Endothelial cell of umbilical vein (primary cell): Measurements from ENCODE around the gene KLF13. TPM values are rescaled to one million over a fixed set of nuclear protein-coding genes. Genes with fewer than 3 reads are reported as not detected.

Experiments
- BruUV-seq: library from RNA; stranded (reverse); fragments of 400-500 nt; replicated peaks from 2 replicates; lab custom pipeline; 2021; lab: Mats Ljungman, UMichigan
- CTCF ChIA-PET: fragments of 300-600, 350-600 bp; sonication (Branson Sonifier 250); formaldehyde crosslinking; loops from one replicate; lab custom pipeline; 2021; ENCODE audit warnings: antibody characterized with exemption, inconsistent platforms; lab: Charles Lee
- POLR2A ChIA-PET: fragments of 300-600, 350-600 bp; sonication (Branson Sonifier 250); formaldehyde crosslinking; loops from one replicate; lab custom pipeline; 2021; ENCODE audit warnings: antibody characterized with exemption, inconsistent platforms; lab: Charles Lee
- DNase-seq: peaks from one replicate; pipeline ENCODE4 v3.0.0-alpha.2; 2011; ENCODE audit warnings: low read depth, low spot score
- FAIRE-seq: peaks from 2 replicates; lab custom pipeline; 2011; peaks lifted over from hg19 to GRCh38; lab: Jason Lieb, UNC
- H2AFZ ChIP-seq: 2 replicates; pipeline ENCODE4 v1.6.0; 2012; ENCODE audit warnings: low read depth, low read length, control low read depth, inconsistent platforms
- H3K27ac ChIP-seq: 2 replicates; pipeline ENCODE4 v1.5.1; 2011; ENCODE audit warnings: low read depth, mild to moderate bottlenecking, control low read depth, low read length, moderate library complexity; ENCODE audit not compliant: insufficient read depth
- H3K27me3 ChIP-seq, 2 experiments: 2 replicates each; pipeline versions ENCODE4 v1.6.0 to v1.6.1; 2011; ENCODE audit warnings: low read length in 2 of 2, mixed read lengths in 1 of 2; ENCODE audit not compliant: control insufficient read depth in 2 of 2, insufficient read depth in 2 of 2
- H3K36me3 ChIP-seq, 2 experiments: 2 replicates in 1 of 2; 3 replicates in 1 of 2; pipeline ENCODE4 v1.5.1; 2011; ENCODE audit warnings: low read length in 2 of 2, mild to moderate bottlenecking in 1 of 2, moderate library complexity in 1 of 2; ENCODE audit not compliant: control insufficient read depth in 2 of 2, insufficient read depth in 2 of 2; ENCODE audit errors: extremely low read depth in 1 of 2
- H3K4me1 ChIP-seq: 3 replicates; pipeline ENCODE4 v1.5.1; 2011; ENCODE audit warnings: mild to moderate bottlenecking, low read length; ENCODE audit not compliant: control insufficient read depth, insufficient read depth; ENCODE audit errors: extremely low read depth
- H3K4me2 ChIP-seq: 2 replicates; pipeline ENCODE4 v1.6.1; 2011; ENCODE audit warnings: low read length, control low read depth, mixed read lengths; ENCODE audit not compliant: insufficient read depth
- H3K4me3 ChIP-seq, 3 experiments: fragments of 200-600 bp in 1 of 3; sonication (generic), shearing (Covaris generic) in 1 of 3; replicated peaks in 1 of 3; 2 replicates each; pipeline ENCODE4 v1.5.1; 2011 to 2016; ENCODE audit warnings: control low read depth in 3 of 3, low read length in 3 of 3, mild to moderate bottlenecking in 2 of 3, inconsistent platforms in 1 of 3, low read depth in 1 of 3, moderate library complexity in 1 of 3; ENCODE audit not compliant: insufficient read depth in 1 of 3
- H3K79me2 ChIP-seq: 2 replicates; pipeline ENCODE4 v1.6.0; 2012; ENCODE audit warnings: low read length, inconsistent platforms; ENCODE audit not compliant: control insufficient read depth, insufficient read depth
- H3K9ac ChIP-seq: replicated peaks from 2 replicates; pipeline ENCODE3; 2011; ENCODE audit warnings: low read length, control low read depth; ENCODE audit not compliant: insufficient read depth; ENCODE audit errors: extremely low read depth
- H3K9me1 ChIP-seq: replicated peaks from 3 replicates; pipeline ENCODE4 v1.6.0; 2011; ENCODE audit warnings: mild to moderate bottlenecking, low read length; ENCODE audit not compliant: control insufficient read depth, insufficient read depth; ENCODE audit errors: extremely low read depth
- H3K9me3 ChIP-seq: replicated peaks from 2 replicates; pipeline ENCODE4 v1.5.1; 2012; ENCODE audit warnings: low read length, inconsistent platforms; ENCODE audit not compliant: control insufficient read depth, insufficient read depth
- H4K20me1 ChIP-seq: replicated peaks from 2 replicates; pipeline ENCODE3; 2011; ENCODE audit warnings: mild to moderate bottlenecking, low read length; ENCODE audit not compliant: control insufficient read depth, insufficient read depth; ENCODE audit errors: extremely low read depth
- EZH2 ChIP-seq: IDR thresholded peaks from 2 replicates; pipeline ENCODE4 v1.6.1; 2012; ENCODE audit warnings: borderline replicate concordance, low read depth, mild to moderate bottlenecking, moderate library complexity, low read length, inconsistent platforms; ENCODE audit not compliant: severe bottlenecking
- FOS ChIP-seq: IDR thresholded peaks from 2 replicates; pipeline ENCODE4 v1.6.1; 2011; ENCODE audit warnings: mild to moderate bottlenecking, low read length, moderate library complexity, borderline replicate concordance; ENCODE audit not compliant: insufficient read depth
- GATA2 ChIP-seq: IDR thresholded peaks from 2 replicates; pipeline ENCODE4 v1.7.0; 2011; ENCODE audit warnings: low read depth, mild to moderate bottlenecking, moderate library complexity, mixed read lengths, low read length; ENCODE audit not compliant: insufficient read length, insufficient read depth
- JUN ChIP-seq: IDR thresholded peaks from 2 replicates; pipeline ENCODE4 v1.6.1; 2011; ENCODE audit warnings: borderline replicate concordance, low read depth; ENCODE audit not compliant: insufficient read length, insufficient read depth
- MYC ChIP-seq: IDR thresholded peaks from one replicate; pipeline ENCODE4 v1.6.1; 2011; ENCODE audit warnings: mild to moderate bottlenecking, low read depth, low read length
- POLR2AphosphoS5 ChIP-seq: IDR thresholded peaks from 2 replicates; pipeline ENCODE4 v1.6.1; 2012; ENCODE audit warnings: low read depth, mild to moderate bottlenecking, control low read depth, low read length, moderate library complexity; ENCODE audit not compliant: insufficient read depth
- dilution Hi-C: fragments of 300-500 bp; cut with MboI; formaldehyde crosslinking; loops from one replicate; pipeline ENCODE4 v1.15.0; 2019; ENCODE audit warnings: low sequenced_read_pairs; ENCODE audit not compliant: extremely low pct_ligation_motif_present
- intact Hi-C: fragments of 100-400 bp; cut with micrococcal nuclease; formaldehyde crosslinking; loops from one replicate; pipeline ENCODE4 v1.10.0; 2022
- polyA plus RNA-seq, 4 experiments: library from polyadenylated mRNA; depleted of rRNA in 3 of 4; stranded (reverse) in 3 of 4; unstranded in 1 of 4; fragments of >200 nt; gene quantifications; 2 replicates each; pipeline versions ENCODE4 v1.2.1 to v1.2.3, GENCODE V29; 2011 to 2012; ENCODE audit warnings: missing spikeins in 1 of 4
- total RNA-seq: library from RNA; stranded (reverse); gene quantifications from 2 replicates; pipeline ENCODE4 v1.2.3, GENCODE V29; 2021
- TF ChIP-seq, protein P1 (sequence below): IDR thresholded peaks from 2 replicates; pipeline ENCODE4 v1.6.1; 2011; ENCODE audit not compliant: insufficient read depth, insufficient read length
- TF ChIP-seq, protein P2 (sequence below), 2 donors: IDR thresholded peaks; 1 replicate in 1 of 2; 2 replicates in 1 of 2; pipeline ENCODE4 v1.5.1; 2011; ENCODE audit warnings: low read length in 2 of 2, mild to moderate bottlenecking in 2 of 2, moderate library complexity in 2 of 2, control low read depth in 1 of 2, inconsistent platforms in 1 of 2, low read depth in 1 of 2; ENCODE audit not compliant: insufficient read depth in 1 of 2; ENCODE audit errors: extremely low read depth in 1 of 2

Gene KLF13
- total and polyA plus RNA-seq, 2 donors (not counting 3 experiments of a cell fraction or from before 2014, with no cell fraction given) = 10.1 to 31.9 TPM

DNA sequence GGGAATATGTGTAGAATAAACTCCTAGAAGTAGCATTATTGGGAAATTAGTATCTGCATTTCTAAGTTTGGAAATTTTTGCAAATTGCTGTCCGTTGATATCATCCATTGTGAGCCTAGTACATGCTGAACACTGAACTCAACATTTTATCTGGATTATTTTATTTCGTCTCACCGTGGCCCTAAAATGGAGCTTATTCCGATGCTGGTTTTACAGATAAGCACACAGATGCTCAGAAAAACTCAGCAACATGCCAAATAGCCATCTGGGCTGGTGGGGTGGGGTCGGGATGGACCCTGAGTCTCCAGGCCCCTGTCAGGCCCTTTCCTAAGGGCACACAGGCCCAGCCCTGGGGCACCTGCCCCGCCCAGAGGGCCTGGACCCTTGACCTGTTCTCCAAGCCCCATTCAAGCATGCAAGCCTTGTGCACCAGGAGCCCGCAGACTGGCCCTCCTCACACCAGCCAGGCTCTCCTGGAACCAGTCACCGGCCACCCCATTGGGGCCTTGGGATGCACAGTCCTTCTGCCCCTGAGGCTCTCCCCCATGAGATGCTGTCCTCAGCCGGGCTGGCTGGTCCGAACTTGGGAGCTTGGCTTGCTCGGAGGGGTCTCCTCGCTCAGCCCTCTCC, 20.7 kb upstream of the KLF13 start:
- intact Hi-C loops = no loop called here

More for the DNA sequence above, 20.7 kb upstream of the KLF13 start:
- Histone ChIP-seq H3K79me2 (no peaks in the 10 kb centered on the region), H4K20me1 (no peaks in the 10 kb centered on the region), H3K4me3 (no peak overlapping the region), H3K27ac (no peak overlapping the region), H2AFZ (no peak overlapping the region), H3K9ac (no peak overlapping the region), H3K27me3 (no peaks in the 10 kb centered on the region), H3K4me1 (no peaks in the 10 kb centered on the region), H3K4me2 (no peak overlapping the region), H3K36me3 (no peaks in the 10 kb centered on the region), H3K9me3 (no peaks in the 10 kb centered on the region), H3K9me1 (no peaks in the 10 kb centered on the region)
- no peak for DNase-seq
- BruUV-seq = no TSS peak
- CTCF ChIA-PET = interaction anchor here (1.5 kb wide), 1 partner anchor 185 kb away, joined by 4 read pairs; no protein-coding TSS in a partner anchor
- dilution Hi-C loops = loop anchor here (25.0 kb wide), 1 partner anchor 94 kb away; no protein-coding TSS in a partner anchor
- TF ChIP-seq GATA2 (no peak), POLR2AphosphoS5 (no peak), FOS (no peak), JUN (no peak), EZH2 (no peak), MYC (no peak)
- TF ChIP-seq, protein P1, sequence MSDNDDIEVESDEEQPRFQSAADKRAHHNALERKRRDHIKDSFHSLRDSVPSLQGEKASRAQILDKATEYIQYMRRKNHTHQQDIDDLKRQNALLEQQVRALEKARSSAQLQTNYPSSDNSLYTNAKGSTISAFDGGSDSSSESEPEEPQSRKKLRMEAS = no peak
- TF ChIP-seq, protein P2, sequence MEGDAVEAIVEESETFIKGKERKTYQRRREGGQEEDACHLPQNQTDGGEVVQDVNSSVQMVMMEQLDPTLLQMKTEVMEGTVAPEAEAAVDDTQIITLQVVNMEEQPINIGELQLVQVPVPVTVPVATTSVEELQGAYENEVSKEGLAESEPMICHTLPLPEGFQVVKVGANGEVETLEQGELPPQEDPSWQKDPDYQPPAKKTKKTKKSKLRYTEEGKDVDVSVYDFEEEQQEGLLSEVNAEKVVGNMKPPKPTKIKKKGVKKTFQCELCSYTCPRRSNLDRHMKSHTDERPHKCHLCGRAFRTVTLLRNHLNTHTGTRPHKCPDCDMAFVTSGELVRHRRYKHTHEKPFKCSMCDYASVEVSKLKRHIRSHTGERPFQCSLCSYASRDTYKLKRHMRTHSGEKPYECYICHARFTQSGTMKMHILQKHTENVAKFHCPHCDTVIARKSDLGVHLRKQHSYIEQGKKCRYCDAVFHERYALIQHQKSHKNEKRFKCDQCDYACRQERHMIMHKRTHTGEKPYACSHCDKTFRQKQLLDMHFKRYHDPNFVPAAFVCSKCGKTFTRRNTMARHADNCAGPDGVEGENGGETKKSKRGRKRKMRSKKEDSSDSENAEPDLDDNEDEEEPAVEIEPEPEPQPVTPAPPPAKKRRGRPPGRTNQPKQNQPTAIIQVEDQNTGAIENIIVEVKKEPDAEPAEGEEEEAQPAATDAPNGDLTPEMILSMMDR (IDR thresholded peaks at IDR 0.05; ENCODE audit: extremely low read depth in 1 of 2, insufficient read depth in 1 of 2, low read depth in 1 of 2, low read length in 2 of 2) = no peak
- FAIRE-seq = no peak
- POLR2A ChIA-PET = no interaction called here
